Esophagus muscularis mucosa (tissue), 4 donors: ENCODE measurements around the gene SMAD5. TPM values are rescaled to one million over a fixed set of nuclear protein-coding genes. Genes with fewer than 3 reads are reported as not detected.
A peak's percentile ranks its signal among the peaks of the same experiment; 100 is the strongest.

Experiments
- DNase-seq: peaks from one replicate; pipeline ENCODE4 v3.0.0-alpha.2; 2017; ENCODE audit errors: extremely low spot score
- H3K27ac ChIP-seq, 4 donors: fragments of 200-600 bp; sonication (generic); replicated peaks in 1 of 4; 1 replicate in 3 of 4; 2 replicates in 1 of 4; pipeline ENCODE4 v1.5.1; 2016 to 2019; ENCODE audit warnings: mild to moderate bottlenecking in 1 of 4
- H3K27me3 ChIP-seq, 4 donors: fragments of 200-600 bp; sonication (generic); one replicate each; pipeline versions ENCODE4 v1.5.1 to v1.6.0; 2016 to 2019
- H3K36me3 ChIP-seq, 4 donors: fragments of 200-600 bp; sonication (generic); one replicate each; pipeline ENCODE4 v1.5.1; 2016 to 2019
- H3K4me1 ChIP-seq, 4 donors: fragments of 200-600 bp; sonication (generic); one replicate each; pipeline ENCODE4 v1.5.1; 2016 to 2019
- H3K4me3 ChIP-seq, 4 donors: fragments of 200-600 bp; sonication (generic); 1 replicate in 2 of 4; 2 replicates in 2 of 4; pipeline ENCODE4 v1.5.1; 2016 to 2019; ENCODE audit warnings: mild to moderate bottlenecking in 4 of 4, moderate library complexity in 1 of 4
- H3K9me3 ChIP-seq, 4 donors: fragments of 200-600 bp; sonication (generic); 1 replicate in 3 of 4; 2 replicates in 1 of 4; pipeline ENCODE4 v1.5.1; 2016 to 2019
- CTCF ChIP-seq, 3 experiments: fragments of 200-600 bp in 2 of 3; fragments of 450-650 bp in 1 of 3; sonication (generic) in 2 of 3; IDR thresholded peaks; one replicate each; pipeline ENCODE4 v1.5.1; 2017 to 2019; ENCODE audit warnings: antibody characterized with exemption in 3 of 3, mild to moderate bottlenecking in 2 of 3, moderate library complexity in 1 of 3
- EP300 ChIP-seq: sonication (generic); formaldehyde crosslinking; IDR thresholded peaks from one replicate; pipeline ENCODE4 v1.6.1; 2017; ENCODE audit warnings: antibody characterized with exemption
- POLR2A ChIP-seq: fragments of 450-650 bp; IDR thresholded peaks from one replicate; pipeline ENCODE4 v1.6.1; 2017; ENCODE audit warnings: antibody characterized with exemption, moderate library complexity, mild to moderate bottlenecking, low read depth
- POLR2AphosphoS5 ChIP-seq, 2 donors: sonication (generic); formaldehyde crosslinking; IDR thresholded peaks; one replicate each; pipeline ENCODE4 v1.6.1; 2017; ENCODE audit warnings: antibody characterized with exemption in 2 of 2
- WGBS: methylation state at CpG from one replicate; pipeline ENCODE4 v1.1.5; 2018; 5-methylcytosine and 5-hydroxymethylcytosine counted together
- intact Hi-C: fragments of 100-400 bp; cut with DNase I; formaldehyde crosslinking; loops from one replicate; pipeline ENCODE4 v1.15.1; 2023
- total RNA-seq, 4 donors: library from RNA; depleted of rRNA; stranded (reverse); fragments of >200 nt; gene quantifications; one replicate each; pipeline versions ENCODE4 v1.1.0 to v1.2.1, GENCODE V29; 2016

The SMAD5 gene
- total RNA-seq, 4 donors from 2014 or later, result 42.4 to 47.9 (median 46.3) TPM

- peak; percentile 90 for DNase-seq
- Histone ChIP-seq H3K4me3 (no peak overlapping the region), H3K36me3 (no peaks in the 10 kb centered on the region), H3K27me3 (no peaks in the 10 kb centered on the region), H3K27ac (no peak overlapping the region), H3K4me1 (peaks cover 0 to 13% (median 11%) of the 10 kb centered on the region in 4 donors), H3K9me3 (no peaks in the 10 kb centered on the region)
- 89% methylated on average over 3 of the region's 3 CpGs for WGBS
- intact Hi-C loops, result loop anchor here (10.0 kb wide), 1 partner anchor 636 kb away; no protein-coding TSS in a partner anchor
- TF ChIP-seq CTCF (IDR thresholded peaks at IDR 0.05), result no peak
- no peak for TF ChIP-seq POLR2AphosphoS5 (IDR thresholded peaks at IDR 0.05)
- TF ChIP-seq EP300, result no peak
- no peak for TF ChIP-seq POLR2A
Measured at GRCh38 chr5:136200761-136201160, 68.1 kb downstream of the SMAD5 start.

- H3K9me3 ChIP-seq, result no peaks in the 10 kb centered on the region
- no peak overlapping the region for H3K4me3 ChIP-seq
- no peaks in the 10 kb centered on the region for H3K36me3 ChIP-seq
- intact Hi-C loops, result loop anchor here (10.0 kb wide), 1 partner anchor 637 kb away; no protein-coding TSS in a partner anchor
- no peaks in the 10 kb centered on the region for H3K27me3 ChIP-seq
- peaks cover 0 to 5% (median 0%) of the 10 kb centered on the region in 4 donors for H3K4me1 ChIP-seq
- TF ChIP-seq POLR2AphosphoS5 (IDR thresholded peaks at IDR 0.05), result no peak
- TF ChIP-seq CTCF (IDR thresholded peaks at IDR 0.05), result no peak
- TF ChIP-seq EP300, result no peak
- no peak for TF ChIP-seq POLR2A
- 84% methylated on average over 4 of the region's 4 CpGs for WGBS
- H3K27ac ChIP-seq, result no peak overlapping the region
- peak; percentile 89 for DNase-seq
Measured at GRCh38 chr5:136201870-136202269, 69.2 kb downstream of the SMAD5 start.

GRCh38 chr5:136202469-136203205, 70.0 kb downstream of the SMAD5 start:
- peaks cover 0 to under 1% (median 0%) of the 10 kb centered on the region in 4 donors for H3K4me1 ChIP-seq
- no peaks in the 10 kb centered on the region for H3K36me3 ChIP-seq
- H3K27me3 ChIP-seq, result no peaks in the 10 kb centered on the region
- DNase-seq, result no peak
- 35% methylated on average over 13 of the region's 13 CpGs for WGBS
- intact Hi-C loops, result loop anchor here (10.0 kb wide), 1 partner anchor 638 kb away; no protein-coding TSS in a partner anchor
- H3K27ac ChIP-seq, result no peak overlapping the region
- no peak overlapping the region for H3K4me3 ChIP-seq
- TF ChIP-seq POLR2A, result no peak
- TF ChIP-seq EP300, result no peak
- TF ChIP-seq POLR2AphosphoS5 (IDR thresholded peaks at IDR 0.05), result no peak
- TF ChIP-seq CTCF (IDR thresholded peaks at IDR 0.05), result no peak
- no peaks in the 10 kb centered on the region for H3K9me3 ChIP-seq

- H3K9me3 ChIP-seq, result no peaks in the 10 kb centered on the region
- no peak overlapping the region for H3K27ac ChIP-seq
- 94% methylated on average over 6 of the region's 6 CpGs for WGBS
- H3K27me3 ChIP-seq, result no peaks in the 10 kb centered on the region
- DNase-seq, result no peak
- no peak overlapping the region for H3K4me3 ChIP-seq
- H3K4me1 ChIP-seq, result no peaks in the 10 kb centered on the region
- no peaks in the 10 kb centered on the region for H3K36me3 ChIP-seq
- TF ChIP-seq POLR2AphosphoS5 (IDR thresholded peaks at IDR 0.05) (no peak), POLR2A (no peak), CTCF (IDR thresholded peaks at IDR 0.05) (no peak), EP300 (no peak)
- intact Hi-C loops, result loop anchor here (10.0 kb wide), 1 partner anchor 639 kb away; no protein-coding TSS in a partner anchor
Measured at GRCh38 chr5:136203303-136203922, 70.8 kb downstream of the SMAD5 start.
